Lower lobe of right lung (tissue), 2 donors: ENCODE data around the gene RRAD. TPM values are rescaled to one million over a fixed set of nuclear protein-coding genes. Genes with fewer than 3 reads are reported as not detected.

Experiments used
- ATAC-seq, 2 donors: fragments of 200-7000 bp; cut with Tn5 transposase; one replicate each; pipeline ENCODE4 v1.9.1; 2020 to 2022; ENCODE audit warnings: mild to moderate bottlenecking in 2 of 2, moderate library complexity in 2 of 2
- DNase-seq: peaks from one replicate; pipeline ENCODE4 v3.0.0-alpha.2; 2020
- H3K27ac ChIP-seq: fragments of 200-600 bp; one replicate; pipeline ENCODE4 v1.8.0; 2022
- H3K27me3 ChIP-seq: fragments of 200-600 bp; one replicate; pipeline ENCODE4 v1.8.0; 2022; ENCODE audit warnings: low read depth
- H3K36me3 ChIP-seq: fragments of 200-600 bp; one replicate; pipeline ENCODE4 v1.8.0; 2022; ENCODE audit warnings: mild to moderate bottlenecking
- H3K4me1 ChIP-seq: fragments of 200-600 bp; one replicate; pipeline ENCODE4 v1.8.0; 2022
- H3K4me3 ChIP-seq: fragments of 200-600 bp; one replicate; pipeline ENCODE4 v1.8.0; 2022; ENCODE audit warnings: mild to moderate bottlenecking
- H3K9me3 ChIP-seq: fragments of 200-600 bp; one replicate; pipeline ENCODE4 v1.8.0; 2022
- intact Hi-C: fragments of 100-400 bp; cut with DNase I; formaldehyde crosslinking; loops from one replicate; pipeline ENCODE4 v1.11.0; 2022
- total RNA-seq: library from RNA; stranded (reverse); fragmentation: NEBNext Ultra II Directional; extraction: Animal tissue kit (Norgen Biotek cat#: 25700); gene quantifications from one replicate; pipeline ENCODE4 v1.2.1, GENCODE V29; 2021
- TF ChIP-seq, protein P1 (sequence below): fragments of 200-600 bp; IDR thresholded peaks from one replicate; pipeline ENCODE4 v1.8.0; 2022; ENCODE audit warnings: antibody characterized with exemption, mild to moderate bottlenecking
- donor health status: DM: no; HTN: yes; CAD: no; lungs with severe emphysema.

The RRAD gene
- total RNA-seq, 1 donor from 2014 or later = 11.8 TPM

DNA sequence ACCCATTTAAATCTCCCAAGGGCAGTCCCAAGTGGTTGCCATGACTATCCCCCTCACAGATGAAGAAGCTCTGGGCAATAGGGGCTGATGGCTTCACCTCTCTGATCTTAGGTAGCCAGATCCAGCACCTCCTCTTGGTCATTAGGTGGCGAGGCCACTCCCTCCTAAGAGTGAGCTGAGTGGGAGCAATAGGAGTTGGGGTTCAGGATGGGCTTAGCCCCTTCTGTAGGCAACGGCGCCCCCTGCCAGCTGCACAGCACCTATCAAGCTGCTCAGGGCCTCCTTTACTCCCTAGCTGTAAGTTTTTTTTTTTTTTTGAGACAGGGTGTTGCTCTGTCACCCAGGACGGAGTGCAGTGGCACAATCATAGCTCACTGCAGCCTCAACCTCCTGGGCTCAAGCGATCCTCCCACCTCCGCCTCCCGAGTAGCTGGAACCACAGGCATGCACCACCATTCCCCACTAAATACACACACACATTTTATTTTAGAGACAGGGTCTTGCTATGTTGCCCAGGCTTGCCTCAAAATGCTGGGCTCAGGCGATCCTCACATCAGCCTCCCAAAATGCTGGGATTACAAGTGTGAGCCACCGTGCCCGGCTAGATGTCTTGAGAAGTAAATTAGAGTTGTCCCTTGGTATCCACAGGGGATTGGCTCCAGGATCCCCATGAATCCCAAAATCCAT is 3.5 kb upstream of the RRAD start:
- TF ChIP-seq, protein P1, sequence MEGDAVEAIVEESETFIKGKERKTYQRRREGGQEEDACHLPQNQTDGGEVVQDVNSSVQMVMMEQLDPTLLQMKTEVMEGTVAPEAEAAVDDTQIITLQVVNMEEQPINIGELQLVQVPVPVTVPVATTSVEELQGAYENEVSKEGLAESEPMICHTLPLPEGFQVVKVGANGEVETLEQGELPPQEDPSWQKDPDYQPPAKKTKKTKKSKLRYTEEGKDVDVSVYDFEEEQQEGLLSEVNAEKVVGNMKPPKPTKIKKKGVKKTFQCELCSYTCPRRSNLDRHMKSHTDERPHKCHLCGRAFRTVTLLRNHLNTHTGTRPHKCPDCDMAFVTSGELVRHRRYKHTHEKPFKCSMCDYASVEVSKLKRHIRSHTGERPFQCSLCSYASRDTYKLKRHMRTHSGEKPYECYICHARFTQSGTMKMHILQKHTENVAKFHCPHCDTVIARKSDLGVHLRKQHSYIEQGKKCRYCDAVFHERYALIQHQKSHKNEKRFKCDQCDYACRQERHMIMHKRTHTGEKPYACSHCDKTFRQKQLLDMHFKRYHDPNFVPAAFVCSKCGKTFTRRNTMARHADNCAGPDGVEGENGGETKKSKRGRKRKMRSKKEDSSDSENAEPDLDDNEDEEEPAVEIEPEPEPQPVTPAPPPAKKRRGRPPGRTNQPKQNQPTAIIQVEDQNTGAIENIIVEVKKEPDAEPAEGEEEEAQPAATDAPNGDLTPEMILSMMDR = peak; percentile 31
- ATAC-seq (no peak), DNase-seq (no peak)
- Histone ChIP-seq H3K36me3 (peaks cover 16% of the 10 kb centered on the region), H3K27me3 (peaks cover 10% of the 10 kb centered on the region), H3K9me3 (no peaks in the 10 kb centered on the region), H3K27ac (no peak overlapping the region), H3K4me1 (peaks cover 56% of the 10 kb centered on the region), H3K4me3 (no peak overlapping the region)
- intact Hi-C loops = no loop called here

DNA sequence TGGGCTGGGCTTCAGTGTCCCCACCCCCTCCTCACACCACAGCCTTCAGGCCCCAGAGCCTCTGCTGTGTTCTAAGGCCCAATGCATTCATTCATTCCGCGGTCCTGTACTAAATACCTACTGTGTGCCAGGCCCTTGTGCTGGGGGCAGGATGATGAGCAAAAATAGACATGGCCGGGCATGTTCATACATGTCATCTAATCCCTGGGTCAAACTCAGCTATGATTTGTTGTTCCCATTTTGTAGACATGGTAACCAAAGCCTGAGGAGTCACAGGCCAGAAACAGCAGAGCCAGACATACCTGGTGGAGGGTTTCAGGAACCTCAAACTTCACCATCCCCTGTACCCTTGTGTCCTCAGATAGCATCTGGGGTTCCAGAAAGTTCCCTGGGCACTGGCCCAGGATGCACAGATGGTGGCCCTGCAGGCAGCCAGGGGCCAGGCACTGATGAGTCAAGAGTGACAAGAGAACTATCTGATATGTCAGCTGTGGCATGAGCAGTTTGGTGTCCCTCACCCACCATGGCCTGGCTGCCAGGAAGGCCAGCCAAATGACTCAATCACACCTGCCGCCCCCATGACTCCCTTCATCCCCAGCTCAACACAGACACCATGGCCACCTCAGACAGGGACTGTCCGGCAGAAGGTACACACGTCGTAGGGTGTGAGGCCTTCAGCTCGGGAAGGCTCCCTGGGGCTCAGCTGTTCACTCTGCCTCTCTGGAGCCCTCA is 2.7 kb upstream of the RRAD start:
- intact Hi-C loops = no loop called here
- Histone ChIP-seq H3K4me1 (peaks cover 58% of the 10 kb centered on the region), H3K9me3 (no peaks in the 10 kb centered on the region), H3K36me3 (peaks cover 16% of the 10 kb centered on the region), H3K27me3 (peaks cover 13% of the 10 kb centered on the region), H3K27ac (peak overlapping the region; percentile 79), H3K4me3 (no peak overlapping the region)
- ATAC-seq (no peak), DNase-seq (no peak)
- TF ChIP-seq, protein P1 = no peak

DNA sequence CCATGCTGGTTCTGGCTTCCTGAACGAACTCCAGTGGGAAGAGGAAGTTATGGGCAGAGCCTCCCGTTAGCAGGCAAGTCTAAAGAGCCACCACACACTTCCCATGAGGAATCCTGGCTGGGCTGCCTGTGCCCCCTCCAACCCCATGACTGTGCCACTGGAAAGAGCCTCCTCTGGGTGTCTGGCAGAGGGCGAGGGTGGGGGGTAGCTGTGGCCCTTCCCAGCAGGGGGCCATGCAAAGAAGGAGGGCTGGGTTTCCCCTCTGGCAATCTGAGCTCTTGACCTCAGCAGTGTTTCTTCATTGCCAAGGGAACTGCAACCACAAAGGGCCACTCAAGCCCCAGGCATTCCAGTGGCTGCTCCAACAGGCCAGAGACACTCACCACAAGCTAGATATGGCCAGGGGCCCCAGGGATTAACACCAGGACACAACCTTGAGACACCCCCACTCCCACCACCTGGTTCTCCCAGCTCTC is 1.7 kb upstream of the RRAD start:
- peak; percentile 78 for DNase-seq
- H3K27me3 ChIP-seq = peaks cover 13% of the 10 kb centered on the region
- TF ChIP-seq, protein P1 = no peak
- ATAC-seq = peak; percentile 79 to 81
- intact Hi-C loops = no loop called here
- peaks cover 55% of the 10 kb centered on the region for H3K4me1 ChIP-seq
- H3K4me3 ChIP-seq = no peak overlapping the region
- no peaks in the 10 kb centered on the region for H3K9me3 ChIP-seq
- H3K27ac ChIP-seq = peak overlapping the region; percentile 79
- peaks cover 10% of the 10 kb centered on the region for H3K36me3 ChIP-seq

DNA sequence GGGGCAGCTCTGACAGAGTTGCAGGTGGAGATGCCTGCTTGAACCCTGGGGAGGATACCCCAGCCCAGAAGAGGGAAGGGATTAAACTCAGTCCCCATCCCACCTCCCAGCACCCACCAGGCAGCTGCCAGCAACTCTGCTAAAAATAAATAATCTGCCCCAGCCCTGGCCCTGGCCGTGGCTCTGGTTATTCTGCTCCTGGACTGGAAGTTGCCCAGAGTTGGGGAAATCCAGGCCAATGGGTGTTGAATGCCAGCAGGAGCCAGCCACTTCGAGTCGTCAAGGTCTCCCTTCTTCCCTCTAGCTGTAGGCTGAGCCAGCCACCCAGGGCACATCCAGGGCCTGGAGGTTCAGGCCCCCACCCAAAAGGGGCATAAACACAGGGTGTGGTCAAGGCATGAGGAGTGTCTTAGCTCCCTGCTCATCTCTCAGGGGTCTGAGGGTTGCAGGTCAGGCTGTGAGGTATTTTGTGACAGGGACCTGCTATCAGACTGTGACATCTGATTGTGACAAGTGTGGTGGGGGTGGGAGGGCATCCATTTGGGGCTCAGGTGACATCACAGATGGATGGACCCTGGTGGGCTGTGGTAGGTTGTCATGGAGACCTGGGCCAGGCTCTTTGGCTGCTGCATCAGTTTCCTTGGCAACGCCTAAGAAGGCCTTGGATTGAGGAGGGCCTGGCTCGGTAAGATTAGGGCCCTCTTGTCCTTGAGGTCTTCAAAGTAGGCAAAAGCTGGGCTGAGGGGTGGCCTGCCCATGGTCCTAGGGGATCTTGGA is 1.0 kb upstream of the RRAD start:
- TF ChIP-seq, protein P1 = no peak
- Histone ChIP-seq H3K27ac (peak overlapping the region; percentile 79), H3K4me3 (peak overlapping the region; percentile 65), H3K36me3 (peaks cover 15% of the 10 kb centered on the region), H3K9me3 (no peaks in the 10 kb centered on the region), H3K4me1 (peaks cover 55% of the 10 kb centered on the region), H3K27me3 (peaks cover 13% of the 10 kb centered on the region)
- intact Hi-C loops = no loop called here
- DNase-seq (no peak), ATAC-seq (peak in 1 of 2 donors; percentile 1)

DNA sequence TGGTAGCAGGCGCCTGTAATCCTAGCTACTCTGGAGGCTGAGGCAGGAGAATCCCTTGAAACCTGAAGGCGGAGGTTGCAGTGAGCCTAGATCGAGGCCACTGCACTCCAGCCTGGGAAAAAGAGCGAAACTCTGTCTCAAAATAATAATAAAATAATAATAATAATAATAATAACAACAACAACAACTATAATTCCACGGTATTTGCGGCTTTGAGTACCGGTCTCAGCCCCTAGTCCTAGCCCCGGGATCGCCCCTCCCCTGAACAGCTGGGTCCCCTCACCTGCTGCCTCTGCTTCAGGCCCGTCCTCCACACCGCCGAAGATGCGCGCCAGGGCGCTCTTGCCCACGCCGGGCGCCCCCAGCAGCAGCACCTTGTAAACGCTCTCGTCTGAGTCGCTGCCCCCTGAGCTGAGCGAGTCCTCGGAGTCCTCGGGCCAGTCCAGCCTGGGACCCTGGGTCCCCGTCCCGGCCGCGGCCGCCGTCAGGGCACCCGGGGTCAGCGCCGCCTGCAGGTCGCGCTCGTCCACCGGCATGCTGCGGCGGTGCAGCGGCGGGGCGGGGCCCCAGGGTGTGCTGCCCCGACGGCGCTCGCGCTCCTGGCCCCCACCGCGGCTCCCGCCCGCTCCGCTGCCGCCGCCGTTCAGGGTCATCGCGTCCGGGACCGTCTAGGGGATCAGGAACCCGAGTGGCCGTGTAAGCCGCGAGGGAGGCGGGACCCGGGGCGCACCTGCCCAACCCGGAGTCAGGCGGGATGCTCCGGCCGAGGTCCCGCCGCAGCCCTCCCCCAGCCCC is 611 bp downstream of the RRAD start:
- H3K27me3 ChIP-seq = peaks cover 13% of the 10 kb centered on the region
- H3K9me3 ChIP-seq = no peaks in the 10 kb centered on the region
- H3K27ac ChIP-seq = peak overlapping the region; percentile 79
- DNase-seq (peak; percentile 67), ATAC-seq (peak; percentile 63 to 76)
- peaks cover 6% of the 10 kb centered on the region for H3K36me3 ChIP-seq
- peaks cover 55% of the 10 kb centered on the region for H3K4me1 ChIP-seq
- TF ChIP-seq, protein P1 = peak; percentile 39
- intact Hi-C loops = no loop called here
- H3K4me3 ChIP-seq = peak overlapping the region; percentile 65
